ENCODE results near the gene TSPAN2. TPM values are rescaled to one million over a fixed set of nuclear protein-coding genes. Genes with fewer than 3 reads are reported as not detected.
"Not testable (repeated sequence)": the region's sequence is repeated elsewhere in the genome, so short reads cannot be mapped to it uniquely, and the experiment has no call there.

TSPAN2 gene
- total RNA-seq, 8 experiments from 2014 or later, result 0.36 to 27.1 (median 9.7) TPM; not detected in 1

DNA sequence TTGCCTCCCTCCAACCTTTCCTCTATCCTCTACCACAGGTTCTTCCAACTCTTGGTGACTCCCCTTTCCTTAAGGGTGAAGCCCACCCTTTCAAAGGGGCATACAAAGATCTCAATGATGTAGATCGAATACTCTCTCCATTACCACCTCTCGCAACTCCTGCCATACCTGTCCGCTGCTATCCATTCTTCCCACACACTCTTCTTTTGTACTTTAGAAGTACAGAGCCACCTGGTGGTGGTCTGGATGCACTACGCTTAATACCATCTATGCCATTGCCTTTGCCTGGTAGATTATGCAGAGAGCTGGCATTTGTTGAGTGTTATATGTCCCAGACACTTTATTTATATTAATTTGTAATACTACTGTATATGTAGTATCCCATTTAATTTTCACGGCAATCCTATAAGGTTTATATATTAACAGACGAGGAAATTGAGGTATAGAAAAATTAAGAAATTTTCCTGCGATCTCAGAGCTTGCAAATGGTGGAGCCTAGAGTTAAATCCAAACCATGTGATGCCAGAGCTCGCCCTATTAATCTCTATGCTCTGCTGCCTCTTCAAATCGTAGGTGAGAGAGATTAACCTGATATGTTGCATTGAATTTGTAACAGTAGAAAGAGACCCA is 36.7 kb downstream of the TSPAN2 start:
- H3K4me3 ChIP-seq, result no peak overlapping the region
- no peak overlapping the region for H3K27ac ChIP-seq
- ATAC-seq (replicated peaks in 6 of 8), result peak; percentile 57 to 81 (median 67)
- 0 to 68% (median 47%) methylated on average over 3 to 9 of the region's 9 CpGs for WGBS, 10 experiments
- peaks cover 9 to 11% of the 10 kb centered on the region in 2 donors for H3K4me1 ChIP-seq (replicated peaks in 1 of 2)
- in situ Hi-C loops (cut with MboI; ENCODE audit: low pct_unique_long_range_greater_than_20kb in 2 of 9, low sequenced_read_pairs in 9 of 9, unreplicated experiment in 9 of 9), result no loop called here

DNA sequence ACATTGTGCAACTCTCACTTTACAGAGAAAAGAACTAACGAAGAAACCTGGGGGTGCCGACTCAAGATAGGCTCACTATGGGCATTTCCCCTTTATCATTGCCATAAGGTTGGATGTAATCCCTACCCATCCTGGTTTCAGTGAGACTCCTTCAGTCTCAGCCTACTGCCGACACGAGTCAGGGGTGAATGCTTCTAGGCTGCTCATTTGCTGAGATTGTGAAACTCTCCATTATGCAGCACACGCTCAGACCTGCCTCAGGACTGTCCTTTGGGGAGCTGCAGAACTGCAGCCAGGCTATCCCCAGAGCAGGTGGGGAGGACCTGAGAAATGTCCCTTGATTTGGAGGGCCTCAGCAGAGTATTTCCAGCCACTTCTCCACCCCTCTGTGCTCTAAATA is 37.5 kb downstream of the TSPAN2 start:
- in situ Hi-C loops (cut with MboI; ENCODE audit: low pct_unique_long_range_greater_than_20kb in 2 of 9, low sequenced_read_pairs in 9 of 9, unreplicated experiment in 9 of 9), result no loop called here
- no peak overlapping the region for H3K4me3 ChIP-seq
- 41 to 100% (median 80%) methylated on average over 1 to 5 of the region's 5 CpGs; no CpG with 5 or more reads in 3 of the 10 experiments for WGBS, 10 experiments
- no peak for ATAC-seq (replicated peaks in 6 of 8)
- no peak overlapping the region for H3K27ac ChIP-seq
- peaks cover 9 to 11% of the 10 kb centered on the region in 2 donors for H3K4me1 ChIP-seq (replicated peaks in 1 of 2)

- no peak overlapping the region for H3K27ac ChIP-seq
- in situ Hi-C loops (cut with MboI; ENCODE audit: low pct_unique_long_range_greater_than_20kb in 2 of 9, low sequenced_read_pairs in 9 of 9, unreplicated experiment in 9 of 9), result no loop called here
- H3K4me1 ChIP-seq (replicated peaks in 1 of 2), result no peaks in the 10 kb centered on the region
- H3K4me3 ChIP-seq, result no peak overlapping the region
- peak in 2 of 8 experiments; percentile 28 to 62 for ATAC-seq (replicated peaks in 6 of 8)
Observed at GRCh38 chr1:115046751-115047150, 42.6 kb downstream of the TSPAN2 start.

DNA sequence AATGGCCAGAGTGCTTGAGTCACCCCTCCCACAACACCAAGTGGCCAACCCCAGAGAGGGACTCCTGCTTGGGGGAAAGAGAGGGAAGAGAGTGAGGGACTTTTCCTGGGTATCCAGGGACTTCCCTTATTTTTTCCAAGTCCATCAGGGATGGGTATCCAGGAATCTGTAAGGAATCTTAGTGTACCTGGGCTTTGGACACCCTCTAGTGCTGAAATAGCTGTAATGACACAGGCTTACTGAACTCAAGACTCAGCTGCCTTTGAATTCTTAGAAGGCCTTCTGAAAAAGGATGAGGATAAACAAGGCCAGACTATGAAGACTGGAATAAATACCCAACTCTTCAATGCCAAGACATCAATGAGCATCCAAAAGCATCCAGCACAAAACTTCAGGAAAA is 47.6 kb downstream of the TSPAN2 start:
- in situ Hi-C loops (cut with MboI; ENCODE audit: low pct_unique_long_range_greater_than_20kb in 2 of 9, low sequenced_read_pairs in 9 of 9, unreplicated experiment in 9 of 9), result loop anchor here in 1 of 9 experiments (5.0 kb wide), 1 partner anchor 59 kb away; no protein-coding TSS in a partner anchor
- peak in 3 of 8 experiments; percentile 68 to 81 (median 77) for ATAC-seq (replicated peaks in 6 of 8)

GRCh38 chr1:115040501-115040900 is 48.8 kb downstream of the TSPAN2 start:
- H3K4me1 ChIP-seq (replicated peaks in 1 of 2), result no peaks in the 10 kb centered on the region
- 8 to 100% (median 61%) methylated on average over 1 to 2 of the region's 2 CpGs for WGBS, 10 experiments
- no peak for ATAC-seq (replicated peaks in 6 of 8)
- no peak overlapping the region for H3K27ac ChIP-seq
- in situ Hi-C loops (cut with MboI; ENCODE audit: low pct_unique_long_range_greater_than_20kb in 2 of 9, low sequenced_read_pairs in 9 of 9, unreplicated experiment in 9 of 9), result loop anchor here in 1 of 9 experiments (5.0 kb wide), 1 partner anchor 58 kb away; no protein-coding TSS in a partner anchor
- no peak overlapping the region for H3K4me3 ChIP-seq

More for the DNA sequence above, 47.6 kb downstream of the TSPAN2 start:
- no peak overlapping the region for H3K27ac ChIP-seq
- H3K4me3 ChIP-seq, result no peak overlapping the region
- no peaks in the 10 kb centered on the region for H3K4me1 ChIP-seq (replicated peaks in 1 of 2)

GRCh38 chr1:115036814-115037507 is 52.3 kb downstream of the TSPAN2 start:
- 17 to 100% (median 73%) methylated on average over 1 to 4 of the region's 4 CpGs; no CpG with 5 or more reads in 1 of the 10 experiments for WGBS, 10 experiments
- H3K4me3 ChIP-seq, result no peak overlapping the region
- in situ Hi-C loops (cut with MboI; ENCODE audit: low pct_unique_long_range_greater_than_20kb in 2 of 9, low sequenced_read_pairs in 9 of 9, unreplicated experiment in 9 of 9), result no loop called here
- no peak overlapping the region for H3K27ac ChIP-seq
- ATAC-seq (replicated peaks in 6 of 8), result peak in 2 of 8 experiments; percentile 22 to 28
- no peaks in the 10 kb centered on the region for H3K4me1 ChIP-seq (replicated peaks in 1 of 2)

- Histone ChIP-seq H3K4me1 (replicated peaks in 1 of 2) (no peaks in the 10 kb centered on the region), H3K27ac (no peak overlapping the region), H3K4me3 (no peak overlapping the region)
- WGBS, 10 experiments, result 0 to 88% (median 50%) methylated on average over 1 of the region's 1 CpG; no CpG with 5 or more reads in 5 of the 10 experiments
- in situ Hi-C loops (cut with MboI; ENCODE audit: low pct_unique_long_range_greater_than_20kb in 2 of 9, low sequenced_read_pairs in 9 of 9, unreplicated experiment in 9 of 9), result no loop called here
- no peak for ATAC-seq (replicated peaks in 6 of 8)
Observed at GRCh38 chr1:115035652-115036051, 53.7 kb downstream of the TSPAN2 start.

DNA sequence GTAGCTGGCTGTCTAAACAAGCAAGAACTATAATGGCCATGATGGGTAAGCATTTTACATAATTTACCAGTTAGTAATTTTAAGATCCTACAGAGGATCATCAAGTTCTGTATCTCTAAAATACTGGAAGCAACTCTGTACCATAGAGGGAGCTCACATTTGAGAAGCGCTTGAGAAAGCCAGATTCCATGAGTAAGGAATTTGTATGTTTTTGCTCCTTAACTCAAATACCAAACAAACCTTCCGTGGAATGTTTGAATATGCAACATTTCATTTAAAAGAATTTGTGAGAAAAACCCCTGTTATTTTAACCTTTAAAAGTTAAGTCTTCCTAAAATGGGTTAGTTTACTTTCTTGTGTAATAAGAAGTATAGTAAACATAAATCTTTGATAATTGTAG is 57.7 kb downstream of the TSPAN2 start:
- ATAC-seq (replicated peaks in 6 of 8), result no peak
- WGBS, 10 experiments, result 50 to 81% (median 60%) methylated on average over 2 of the region's 2 CpGs
- H3K27ac ChIP-seq, result no peak overlapping the region
- no peak overlapping the region for H3K4me3 ChIP-seq
- in situ Hi-C loops (cut with MboI; ENCODE audit: low pct_unique_long_range_greater_than_20kb in 2 of 9, low sequenced_read_pairs in 9 of 9, unreplicated experiment in 9 of 9), result no loop called here
- no peaks in the 10 kb centered on the region for H3K4me1 ChIP-seq (replicated peaks in 1 of 2)

GRCh38 chr1:115029526-115029925 is 59.8 kb downstream of the TSPAN2 start, which contains the start of gene TSHB:
Gene TSHB, plus strand, starts transcription at chr1:115029826. Its CDS starts 3,537 bp downstream, at chr1:115033363.
- no peak within 1 kb of the TSS for H3K27ac ChIP-seq
- no peaks in the 10 kb centered on the region for H3K4me1 ChIP-seq (replicated peaks in 1 of 2)
- in situ Hi-C loops (cut with MboI; ENCODE audit: low pct_unique_long_range_greater_than_20kb in 2 of 9, low sequenced_read_pairs in 9 of 9, unreplicated experiment in 9 of 9), result no loop called here
- no peak within 1 kb of the TSS for H3K4me3 ChIP-seq
- ATAC-seq (replicated peaks in 6 of 8), result no peak

DNA sequence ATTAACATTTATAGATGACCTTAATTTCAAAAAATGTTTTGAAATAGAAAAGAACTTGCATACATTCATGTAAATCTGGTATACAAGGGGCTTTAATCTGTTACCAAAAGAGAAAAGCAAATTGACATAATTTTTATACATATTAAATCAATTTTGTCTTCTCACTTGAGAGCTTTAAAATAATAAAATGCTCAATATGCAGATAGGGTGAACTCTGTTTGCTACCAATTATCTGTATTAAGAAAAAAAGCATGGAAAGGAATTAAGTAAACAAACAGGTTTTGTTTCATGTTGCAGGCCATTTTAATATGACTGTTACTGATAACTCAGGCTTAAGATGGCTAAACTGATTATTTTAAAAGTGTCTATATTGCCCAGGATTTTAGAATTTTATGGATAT is 65.7 kb downstream of the TSPAN2 start:
- Histone ChIP-seq H3K27ac (no peak overlapping the region), H3K4me1 (replicated peaks in 1 of 2) (no peaks in the 10 kb centered on the region), H3K4me3 (no peak overlapping the region)
- in situ Hi-C loops (cut with MboI; ENCODE audit: low pct_unique_long_range_greater_than_20kb in 2 of 9, low sequenced_read_pairs in 9 of 9, unreplicated experiment in 9 of 9), result no loop called here
- no peak for ATAC-seq (replicated peaks in 6 of 8)

DNA sequence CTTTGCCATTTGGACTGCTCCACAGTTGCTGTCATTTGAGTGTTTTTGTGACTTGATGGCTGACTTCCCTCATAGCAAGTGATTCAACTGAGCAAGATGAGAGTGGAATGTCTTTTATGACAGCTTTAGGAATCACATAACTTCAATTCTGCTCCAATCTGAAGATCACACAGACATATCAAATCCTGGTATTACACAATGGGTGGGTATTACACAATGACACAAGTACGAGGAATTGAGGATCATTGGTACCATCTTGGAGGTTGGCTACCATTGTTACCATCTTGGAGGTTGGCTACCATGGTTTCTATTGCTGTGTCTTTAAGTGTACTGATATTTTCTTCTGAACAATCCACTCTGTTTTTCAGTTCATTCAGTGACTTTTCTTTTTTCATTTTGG is 68.2 kb downstream of the TSPAN2 start:
- H3K27ac ChIP-seq, result no peak overlapping the region
- H3K4me3 ChIP-seq, result no peak overlapping the region
- 0 to 80% (median 56%) methylated on average over 1 of the region's 1 CpG for WGBS, 10 experiments
- no peak for ATAC-seq (replicated peaks in 6 of 8)
- in situ Hi-C loops (cut with MboI; ENCODE audit: low pct_unique_long_range_greater_than_20kb in 2 of 9, low sequenced_read_pairs in 9 of 9, unreplicated experiment in 9 of 9), result no loop called here
- H3K4me1 ChIP-seq (replicated peaks in 1 of 2), result no peaks in the 10 kb centered on the region

GRCh38 chr1:115019549-115019948 is 69.8 kb downstream of the TSPAN2 start:
- H3K4me1 ChIP-seq (replicated peaks in 1 of 2); H3K27ac ChIP-seq; ATAC-seq (replicated peaks in 6 of 8); in situ Hi-C loops (cut with MboI; ENCODE audit: low pct_unique_long_range_greater_than_20kb in 2 of 9, low sequenced_read_pairs in 9 of 9, unreplicated experiment in 9 of 9); H3K4me3 ChIP-seq: not testable (repeated sequence)
- WGBS, 10 experiments, result 80 to 100% (median 80%) methylated on average over 1 to 5 of the region's 9 CpGs; no CpG with 5 or more reads in 5 of the 10 experiments

DNA sequence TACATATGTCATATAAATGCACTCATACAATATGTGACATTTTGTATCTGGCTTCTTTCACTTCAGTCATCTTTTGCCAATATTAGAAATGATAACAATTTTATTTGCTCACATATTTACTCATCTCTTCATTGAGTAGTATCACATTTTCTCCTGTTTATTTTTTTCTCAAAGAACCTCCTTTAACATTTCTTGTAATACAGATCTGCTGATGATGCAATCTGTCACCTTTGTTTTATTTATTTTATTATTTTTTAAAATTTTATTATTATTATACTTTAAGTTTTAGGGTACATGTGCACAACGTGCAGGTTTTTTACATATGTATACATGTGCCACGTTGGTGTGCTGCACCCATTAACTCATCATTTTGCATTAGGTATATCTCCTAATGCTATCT is 75.5 kb downstream of the TSPAN2 start:
- ATAC-seq (replicated peaks in 6 of 8), result no peak
- Histone ChIP-seq H3K27ac (no peak overlapping the region), H3K4me1 (replicated peaks in 1 of 2) (no peaks in the 10 kb centered on the region), H3K4me3 (no peak overlapping the region)
- in situ Hi-C loops (cut with MboI; ENCODE audit: low pct_unique_long_range_greater_than_20kb in 2 of 9, low sequenced_read_pairs in 9 of 9, unreplicated experiment in 9 of 9), result no loop called here
- 0 to 100% (median 80%) methylated on average over 1 to 2 of the region's 2 CpGs; no CpG with 5 or more reads in 3 of the 10 experiments for WGBS, 10 experiments

DNA sequence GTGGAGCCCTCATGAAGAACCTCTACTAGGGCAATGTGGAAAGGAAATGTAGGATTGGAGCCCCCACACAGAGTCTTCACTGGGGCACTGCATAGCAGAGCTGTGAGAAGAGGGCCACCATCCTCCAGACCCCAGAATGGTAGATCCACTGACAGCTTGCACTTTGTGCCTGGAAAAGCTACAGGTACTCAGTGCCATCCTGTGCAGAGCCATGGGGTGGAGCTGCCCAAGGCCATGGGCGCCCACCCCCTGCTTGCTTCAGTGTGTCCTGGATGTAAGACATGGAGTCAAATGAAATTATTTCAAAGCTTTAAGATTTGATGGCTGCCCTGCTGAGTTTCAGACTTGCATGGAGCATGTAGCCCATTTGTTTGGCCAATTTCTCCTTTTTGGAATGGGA is 76.9 kb downstream of the TSPAN2 start:
- no peak overlapping the region for H3K27ac ChIP-seq
- no peak overlapping the region for H3K4me3 ChIP-seq
- no peaks in the 10 kb centered on the region for H3K4me1 ChIP-seq (replicated peaks in 1 of 2)
- in situ Hi-C loops (cut with MboI; ENCODE audit: low pct_unique_long_range_greater_than_20kb in 2 of 9, low sequenced_read_pairs in 9 of 9, unreplicated experiment in 9 of 9), result no loop called here
- 0 to 50% (median 33%) methylated on average over 1 of the region's 1 CpG; no CpG with 5 or more reads in 5 of the 10 experiments for WGBS, 10 experiments
- no peak for ATAC-seq (replicated peaks in 6 of 8)

Data from motor neuron (in vitro differentiated cells).